Thyroid gland (tissue), 4 donors: ENCODE results near the gene OTOP3.

Source experiments
- POLR2A ChIP-seq, 2 donors: fragments of 450-650 bp; IDR thresholded peaks; one replicate each; pipeline ENCODE4 v1.6.1; 2017; ENCODE audit warnings: antibody characterized with exemption in 2 of 2, mild to moderate bottlenecking in 2 of 2, moderate library complexity in 1 of 2
- TF ChIP-seq, protein P1 (sequence below), 6 experiments: fragments of 200-600 bp in 3 of 6; fragments of 450-650 bp in 3 of 6; sonication (generic) in 3 of 6; IDR thresholded peaks; one replicate each; pipeline ENCODE4 v1.5.1; 2016 to 2019; ENCODE audit warnings: antibody characterized with exemption in 6 of 6, mild to moderate bottlenecking in 2 of 6, inconsistent platforms in 1 of 6, moderate library complexity in 1 of 6

DNA sequence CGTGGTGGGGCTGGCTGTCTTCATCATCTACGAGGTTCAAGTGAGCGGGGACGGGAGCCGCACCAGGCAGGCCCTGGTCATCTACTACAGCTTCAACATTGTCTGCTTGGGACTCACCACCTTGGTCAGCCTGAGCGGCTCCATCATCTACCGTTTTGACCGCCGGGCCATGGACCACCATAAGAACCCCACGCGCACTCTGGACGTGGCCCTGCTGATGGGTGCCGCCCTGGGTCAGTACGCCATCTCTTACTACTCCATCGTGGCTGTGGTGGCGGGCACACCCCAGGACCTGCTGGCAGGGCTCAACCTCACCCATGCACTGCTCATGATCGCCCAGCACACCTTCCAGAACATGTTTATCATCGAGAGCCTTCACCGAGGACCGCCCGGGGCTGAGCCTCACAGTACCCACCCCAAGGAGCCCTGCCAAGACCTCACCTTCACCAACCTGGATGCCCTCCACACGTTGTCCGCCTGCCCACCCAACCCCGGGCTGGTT lies 5.1 kb upstream of the OTOP3 start:
- TF ChIP-seq, protein P1, sequence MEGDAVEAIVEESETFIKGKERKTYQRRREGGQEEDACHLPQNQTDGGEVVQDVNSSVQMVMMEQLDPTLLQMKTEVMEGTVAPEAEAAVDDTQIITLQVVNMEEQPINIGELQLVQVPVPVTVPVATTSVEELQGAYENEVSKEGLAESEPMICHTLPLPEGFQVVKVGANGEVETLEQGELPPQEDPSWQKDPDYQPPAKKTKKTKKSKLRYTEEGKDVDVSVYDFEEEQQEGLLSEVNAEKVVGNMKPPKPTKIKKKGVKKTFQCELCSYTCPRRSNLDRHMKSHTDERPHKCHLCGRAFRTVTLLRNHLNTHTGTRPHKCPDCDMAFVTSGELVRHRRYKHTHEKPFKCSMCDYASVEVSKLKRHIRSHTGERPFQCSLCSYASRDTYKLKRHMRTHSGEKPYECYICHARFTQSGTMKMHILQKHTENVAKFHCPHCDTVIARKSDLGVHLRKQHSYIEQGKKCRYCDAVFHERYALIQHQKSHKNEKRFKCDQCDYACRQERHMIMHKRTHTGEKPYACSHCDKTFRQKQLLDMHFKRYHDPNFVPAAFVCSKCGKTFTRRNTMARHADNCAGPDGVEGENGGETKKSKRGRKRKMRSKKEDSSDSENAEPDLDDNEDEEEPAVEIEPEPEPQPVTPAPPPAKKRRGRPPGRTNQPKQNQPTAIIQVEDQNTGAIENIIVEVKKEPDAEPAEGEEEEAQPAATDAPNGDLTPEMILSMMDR (IDR thresholded peaks at IDR 0.05), result no peak
- no peak for TF ChIP-seq POLR2A (IDR thresholded peaks at IDR 0.05)
